ENCODE measurements around the gene CMTM5.

DNA sequence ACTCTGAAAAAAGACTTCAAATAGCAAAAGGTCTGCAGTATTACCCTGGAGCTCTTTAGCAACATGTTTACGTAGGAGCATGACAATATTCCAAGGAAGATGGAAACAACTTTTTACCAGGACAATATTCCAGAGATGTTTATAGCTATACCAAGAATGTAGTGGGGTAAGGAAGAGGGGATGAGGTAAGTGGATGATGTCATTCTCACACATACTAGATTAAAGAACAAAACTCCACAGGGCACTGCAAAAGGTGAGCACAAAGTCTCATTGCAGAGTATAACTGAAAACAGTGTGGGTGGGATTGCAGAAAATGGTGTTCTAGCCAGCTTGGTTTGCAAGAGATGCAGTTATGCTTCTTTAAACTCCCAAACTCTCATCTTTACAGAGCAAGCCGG is 8.4 kb downstream of the CMTM5 start:
- TF ChIP-seq CTCF (IDR thresholded peaks at IDR 0.05; ENCODE audit: low read depth, low read length) (no peak), EZH2phosphoT487 (IDR thresholded peaks at IDR 0.05; ENCODE audit: low read depth) (no peak)

All from OCI-LY3 (cell line).